Activated CD8-positive, alpha-beta memory T cell treated with anti-CD3 and anti-CD28 coated beads for 36 hours (primary cell): ENCODE data around the gene HEATR5B. TPM values are rescaled to one million over a fixed set of nuclear protein-coding genes. Genes with fewer than 3 reads are reported as not detected.

ENCODE experiments used
- CTCF ChIA-PET: fragments of 350-600 bp; sonication (Branson Sonifier 250); formaldehyde crosslinking; loops from one replicate; lab custom pipeline; 2021; ENCODE audit warnings: antibody characterized with exemption; lab: Charles Lee
- POLR2A ChIA-PET: fragments of 350-600 bp; sonication (Branson Sonifier 250); formaldehyde crosslinking; loops from one replicate; lab custom pipeline; 2021; ENCODE audit warnings: antibody characterized with exemption; lab: Charles Lee
- total RNA-seq, 2 experiments: library from RNA; stranded (reverse); gene quantifications; one replicate each; pipeline ENCODE4 v1.2.3, GENCODE V29; 2021

HEATR5B gene
- total RNA-seq, 2 experiments from 2014 or later = 17.5 to 18.2 TPM

DNA sequence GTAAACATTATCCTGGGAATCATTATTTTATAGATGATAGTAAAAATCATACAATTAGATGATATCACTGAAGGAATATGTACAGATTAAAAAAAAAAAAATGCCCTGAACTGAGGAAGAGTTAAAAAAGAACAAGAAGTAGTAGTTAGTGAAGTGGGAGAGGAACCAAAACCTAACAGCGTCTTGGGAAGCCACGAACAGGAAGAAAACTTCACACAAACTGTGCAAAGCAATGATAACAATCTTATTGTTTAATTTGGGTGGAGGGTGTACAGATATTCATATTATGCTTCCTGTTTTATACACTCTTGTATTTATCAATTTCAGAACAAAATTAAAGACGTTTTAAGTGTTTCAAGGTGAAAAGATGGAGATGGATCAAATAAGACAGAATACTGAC, 3.5 kb downstream of the HEATR5B start:
- POLR2A ChIA-PET = no interaction called here
- CTCF ChIA-PET = no interaction called here

DNA sequence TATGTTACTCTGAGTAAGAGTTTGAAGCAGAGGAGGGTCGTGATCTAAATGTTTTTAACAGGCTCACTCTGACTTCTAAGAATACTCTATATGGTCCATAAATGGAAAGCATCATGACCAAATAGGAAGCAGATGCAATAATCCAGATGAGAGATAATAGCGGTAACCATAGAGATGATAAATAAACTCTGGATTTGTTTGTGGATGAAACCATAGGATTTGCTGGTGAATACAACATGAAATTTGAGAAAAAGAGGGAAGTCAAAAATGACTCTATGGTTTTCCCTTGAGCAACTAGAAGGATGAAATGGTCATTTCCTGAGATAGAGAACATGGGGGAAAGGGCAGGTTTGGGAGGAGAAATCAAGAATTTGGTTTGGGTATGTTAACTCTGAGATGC, 3.9 kb downstream of the HEATR5B start:
- ChIA-PET CTCF (no interaction called here), POLR2A (no interaction called here)

DNA sequence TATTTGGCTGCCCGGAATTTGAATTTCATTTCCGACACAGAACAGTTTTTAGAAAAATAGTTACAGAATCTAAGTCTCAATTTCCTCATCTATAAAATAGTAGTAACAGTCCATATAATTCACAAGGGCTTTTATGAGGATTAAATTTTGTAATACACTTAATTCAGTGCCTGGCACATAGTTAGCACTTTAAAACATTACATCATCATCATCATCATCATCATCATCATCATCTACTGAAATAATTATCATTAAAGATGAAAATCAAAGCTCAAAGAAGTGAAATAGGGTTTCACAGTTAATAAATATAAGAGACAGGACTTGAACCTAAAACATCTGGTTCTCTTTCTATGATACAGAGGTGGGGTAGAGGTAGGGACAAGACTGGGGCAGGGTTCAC, 13.2 kb downstream of the HEATR5B start:
- POLR2A ChIA-PET = interaction anchor here (0.6 kb wide), 1 partner anchor 147 kb away, joined by 3 read pairs; no protein-coding TSS in a partner anchor
- CTCF ChIA-PET = no interaction called here

DNA sequence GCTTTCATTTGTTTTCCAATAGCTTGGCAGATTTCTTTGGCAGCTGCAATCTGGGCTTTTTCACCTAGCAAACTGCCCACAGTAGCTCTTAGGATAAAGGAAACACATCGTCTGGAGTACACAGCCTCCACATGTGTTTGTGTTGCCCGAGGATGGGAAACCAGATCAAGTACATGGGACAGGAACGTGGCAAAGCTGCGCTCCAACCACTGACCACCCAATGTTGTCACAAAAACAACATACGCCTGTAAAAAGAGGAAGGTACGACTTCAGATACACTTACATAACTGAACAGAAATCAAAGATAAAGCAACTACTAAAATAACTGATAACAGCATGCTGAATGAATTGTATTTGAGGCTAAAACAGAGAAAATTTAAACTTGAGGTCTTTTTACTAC, 15.5 kb downstream of the HEATR5B start:
- POLR2A ChIA-PET = no interaction called here
- CTCF ChIA-PET = interaction anchor here (1.0 kb wide), 1 partner anchor 10 kb away, joined by 3 read pairs; no protein-coding TSS in a partner anchor

DNA sequence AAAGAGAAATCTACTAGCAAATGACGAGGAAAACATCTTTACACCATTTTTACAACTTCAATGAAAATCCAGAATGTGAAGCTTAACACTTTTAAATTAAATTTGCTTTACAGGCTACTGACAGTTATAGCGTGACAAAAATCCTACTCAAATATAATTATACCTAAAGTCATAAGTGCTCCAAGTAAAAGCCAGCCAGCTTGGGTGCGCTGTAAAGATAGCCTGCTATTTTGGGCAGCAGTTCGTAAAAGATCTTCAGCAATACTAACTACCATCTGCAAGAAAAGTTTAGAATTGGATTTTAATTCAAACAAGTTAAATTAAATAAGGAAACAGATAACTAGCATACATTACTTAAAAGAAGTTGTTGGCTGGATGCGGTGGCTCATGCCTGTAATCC, 22.4 kb downstream of the HEATR5B start:
- ChIA-PET CTCF (no interaction called here), POLR2A (no interaction called here)

DNA sequence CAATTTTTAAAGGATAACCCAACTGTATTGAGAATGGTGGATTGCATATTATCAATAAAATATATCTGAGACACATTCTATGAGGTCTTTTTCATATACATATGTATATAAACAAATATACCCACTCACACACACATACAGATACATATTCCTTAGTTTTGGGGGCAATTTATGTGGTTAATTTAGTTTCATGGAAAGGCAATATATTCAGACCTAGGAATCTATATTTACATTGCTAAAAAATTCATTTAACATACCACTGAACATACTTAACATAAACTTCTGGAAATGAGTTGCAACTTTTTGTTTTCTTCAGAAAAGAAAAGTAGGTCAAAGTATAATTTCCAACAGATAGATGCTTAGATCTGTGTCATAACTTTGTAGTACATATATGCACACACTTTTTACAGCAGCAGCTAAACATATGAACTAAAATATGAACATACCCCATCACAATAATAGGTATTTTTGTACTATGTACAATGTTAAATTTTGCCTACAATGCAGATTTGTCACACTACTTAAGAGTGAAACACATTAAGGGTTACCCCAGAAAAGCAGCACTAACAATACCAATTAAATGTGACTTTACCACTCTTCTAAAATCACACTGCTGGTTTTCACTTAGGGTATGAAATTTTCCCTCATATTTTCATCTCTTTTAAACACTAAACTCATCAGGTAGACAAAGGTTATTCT, 23.0 kb downstream of the HEATR5B start:
- ChIA-PET CTCF (no interaction called here), POLR2A (no interaction called here)

DNA sequence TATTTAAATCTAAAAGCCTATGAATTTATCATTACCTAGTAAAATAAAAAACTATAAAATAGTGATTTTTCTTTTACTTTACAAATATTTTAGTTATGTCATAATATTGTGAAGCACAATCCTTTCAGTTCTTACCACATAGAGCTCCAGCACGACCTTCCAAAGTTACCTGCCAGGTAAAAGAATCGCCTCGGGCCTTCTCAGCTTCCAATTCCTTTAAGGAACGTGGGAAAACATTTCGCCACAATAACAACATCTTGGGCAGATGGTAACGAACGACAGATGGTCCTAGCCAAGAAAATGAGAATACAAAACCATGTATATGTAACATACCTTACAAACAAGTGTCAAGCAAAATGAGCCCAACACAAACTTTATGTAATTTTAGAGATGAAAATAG, 23.7 kb downstream of the HEATR5B start:
- POLR2A ChIA-PET = no interaction called here

DNA sequence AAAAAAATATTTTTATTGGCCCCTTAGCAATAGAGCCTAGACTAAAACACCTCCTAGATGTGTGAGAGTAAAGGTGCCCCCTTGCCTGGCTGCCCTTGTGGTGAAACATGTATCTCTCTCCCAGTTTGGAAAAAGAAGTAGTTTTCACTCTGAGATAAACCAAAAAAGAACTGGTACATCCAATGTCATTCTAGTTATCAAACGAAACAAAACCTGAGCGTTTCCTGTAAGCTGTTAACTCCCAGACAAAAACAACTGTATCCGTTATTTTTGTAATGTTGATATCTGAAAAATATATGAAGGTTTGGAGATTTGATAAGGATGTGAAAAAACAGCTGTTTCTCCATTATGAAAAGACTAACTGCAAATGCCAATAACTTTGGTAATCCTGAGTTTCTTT, 24.3 kb downstream of the HEATR5B start:
- POLR2A ChIA-PET = no interaction called here
- CTCF ChIA-PET = no interaction called here

More for the DNA sequence above, 23.7 kb downstream of the HEATR5B start:
- CTCF ChIA-PET = no interaction called here

DNA sequence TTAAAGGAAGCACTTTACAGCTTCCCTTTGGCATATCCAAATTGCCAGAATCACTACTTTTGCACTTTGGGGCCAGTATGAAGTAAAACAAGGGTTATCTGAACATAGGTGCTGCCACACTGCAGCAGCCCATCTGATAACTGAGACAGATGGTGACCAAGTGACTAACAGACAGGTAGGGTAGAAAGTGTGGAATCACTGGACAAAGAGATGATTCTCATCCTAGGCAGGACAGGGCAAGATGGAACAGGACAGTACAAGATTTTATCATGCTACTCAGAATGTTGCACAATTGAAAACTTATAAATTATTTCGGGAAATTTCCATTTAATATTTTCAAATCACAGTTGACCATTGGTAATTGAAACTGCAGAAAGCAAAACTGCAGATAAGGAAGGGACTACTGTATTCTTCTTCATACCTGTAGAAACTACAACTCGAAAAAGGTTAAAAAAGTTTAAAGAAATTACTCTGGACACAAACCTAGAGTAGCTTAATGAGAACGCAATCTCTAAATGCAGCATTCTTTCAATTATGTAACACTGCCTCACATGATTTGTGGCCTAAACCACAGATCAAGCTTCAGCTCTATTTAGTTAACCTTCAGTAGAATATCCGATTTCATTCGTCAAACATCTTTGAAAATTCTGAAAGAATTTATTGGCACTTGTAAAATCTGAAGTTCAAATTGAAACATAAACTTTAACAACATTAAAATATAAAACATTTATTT, 31.4 kb downstream of the HEATR5B start:
- CTCF ChIA-PET = no interaction called here
- POLR2A ChIA-PET = no interaction called here

DNA sequence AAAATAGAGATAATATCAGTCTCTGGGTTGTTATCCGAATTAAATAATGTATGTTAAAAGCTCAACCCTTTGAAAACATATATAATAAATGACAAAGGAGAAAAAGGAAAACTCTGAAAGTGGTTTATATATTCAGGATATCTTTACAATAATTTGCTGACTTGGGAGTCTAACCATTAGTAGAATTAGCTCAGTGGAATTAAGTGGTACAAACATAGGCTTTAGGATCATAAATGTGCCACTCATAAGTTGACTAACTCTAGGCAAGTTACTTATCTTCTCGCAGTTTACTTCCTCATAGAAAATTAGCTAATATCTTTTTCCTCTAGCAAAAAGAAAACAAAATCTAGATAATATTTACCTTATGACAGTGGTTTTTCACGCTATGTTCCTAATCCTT, 44.6 kb downstream of the HEATR5B start:
- POLR2A ChIA-PET = no interaction called here
- CTCF ChIA-PET = no interaction called here

DNA sequence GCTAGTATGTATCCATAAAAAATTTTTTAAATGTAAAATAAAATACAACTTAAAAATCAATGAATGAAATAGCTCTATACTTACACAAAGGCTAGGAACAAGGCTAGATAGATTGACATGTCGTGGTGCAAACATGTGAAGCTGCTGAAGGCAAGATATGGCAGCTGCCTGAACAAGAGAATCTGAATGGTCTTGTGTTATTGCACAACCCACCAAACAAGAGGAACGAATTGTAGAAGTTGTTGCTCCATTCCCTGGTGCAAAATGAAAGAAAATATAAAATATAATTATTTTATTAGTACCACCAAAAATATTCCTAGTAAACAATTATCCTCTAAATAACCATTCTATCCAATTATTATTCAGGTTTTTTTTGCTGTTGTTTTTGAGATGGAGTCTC, 46.4 kb downstream of the HEATR5B start:
- ChIA-PET CTCF (interaction anchor here (1.3 kb wide), 1 partner anchor 41 kb away, joined by 3 read pairs; no protein-coding TSS in a partner anchor), POLR2A (no interaction called here)

DNA sequence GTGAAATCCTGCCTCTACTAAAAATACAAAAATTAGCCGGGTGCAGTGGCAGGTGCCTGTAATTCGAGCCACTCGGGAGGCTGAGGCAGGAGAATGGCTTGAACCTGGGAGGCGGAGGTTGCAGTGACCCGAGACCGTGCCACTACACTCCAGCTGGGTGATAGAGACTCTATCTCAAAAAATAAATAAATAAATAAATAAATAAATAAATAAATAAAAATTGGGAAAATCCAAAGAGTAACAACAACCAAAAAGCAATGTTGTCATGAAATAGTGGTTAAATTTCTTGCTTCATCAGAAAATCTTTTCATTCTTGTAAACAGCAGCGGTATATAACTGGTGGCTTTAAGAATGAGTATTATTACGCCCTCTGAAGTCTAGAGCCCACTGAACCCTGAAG, 54.4 kb downstream of the HEATR5B start:
- CTCF ChIA-PET = no interaction called here
- POLR2A ChIA-PET = no interaction called here

DNA sequence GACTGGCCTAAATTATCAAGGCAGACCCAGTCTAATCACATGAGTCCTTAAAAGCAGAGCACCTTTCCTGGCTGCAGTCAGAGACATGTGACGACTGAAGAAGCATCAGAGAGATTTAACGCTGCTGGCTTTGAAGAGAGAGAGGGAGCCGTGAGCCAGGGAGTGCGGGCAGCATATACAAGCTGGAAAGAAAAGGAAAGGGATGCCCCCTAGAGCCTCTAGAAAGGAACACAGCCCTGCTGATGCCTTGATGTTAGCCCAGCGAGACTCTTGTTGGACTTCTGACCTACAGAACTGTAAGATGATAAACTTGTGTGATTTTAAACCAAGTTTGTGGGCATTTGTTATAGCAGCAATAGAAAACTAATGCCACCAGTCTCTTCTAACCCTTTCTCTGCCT, 58.1 kb downstream of the HEATR5B start:
- POLR2A ChIA-PET = no interaction called here
- CTCF ChIA-PET = no interaction called here

DNA sequence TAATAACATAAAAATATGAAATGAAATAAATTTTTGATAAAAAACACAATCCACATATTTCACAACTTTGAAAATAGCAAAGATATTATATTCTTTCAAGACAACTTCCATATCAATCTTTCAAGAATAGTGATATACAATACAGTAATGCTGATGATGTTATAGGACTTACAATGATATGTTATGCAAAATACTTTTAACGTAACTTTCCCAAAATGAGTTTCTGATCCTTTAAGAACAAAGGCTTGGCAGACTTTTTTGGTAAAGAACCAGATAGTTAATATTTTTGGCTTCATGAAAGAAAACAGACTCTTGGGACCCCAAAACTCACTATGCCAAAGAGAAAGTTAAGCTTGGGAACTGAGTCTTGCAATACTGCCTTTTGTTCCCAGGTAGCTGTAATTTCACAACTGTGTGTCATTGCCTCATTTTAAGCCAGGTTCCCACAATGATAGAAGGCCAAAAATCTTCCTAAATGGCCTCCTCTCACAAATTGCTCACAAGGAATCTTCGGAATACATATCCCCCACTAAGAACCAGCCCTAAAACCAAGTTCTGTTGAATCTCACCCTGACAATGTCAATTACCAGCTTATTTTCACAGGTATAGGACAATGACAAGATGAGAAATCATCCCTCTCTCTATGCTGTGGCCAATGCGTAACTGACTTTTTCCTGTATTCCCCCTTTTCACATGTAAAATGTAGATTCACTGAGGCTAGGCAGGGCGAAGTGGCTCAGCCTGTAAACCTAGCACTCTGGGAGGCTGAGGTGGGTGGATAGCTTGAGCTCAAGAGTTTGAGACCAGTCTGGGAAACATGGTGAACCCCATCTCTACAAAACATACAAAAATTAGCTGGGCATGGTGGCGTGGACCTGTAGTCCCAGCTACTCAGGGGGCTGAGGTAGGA, 63.0 kb downstream of the HEATR5B start:
- CTCF ChIA-PET = no interaction called here

DNA sequence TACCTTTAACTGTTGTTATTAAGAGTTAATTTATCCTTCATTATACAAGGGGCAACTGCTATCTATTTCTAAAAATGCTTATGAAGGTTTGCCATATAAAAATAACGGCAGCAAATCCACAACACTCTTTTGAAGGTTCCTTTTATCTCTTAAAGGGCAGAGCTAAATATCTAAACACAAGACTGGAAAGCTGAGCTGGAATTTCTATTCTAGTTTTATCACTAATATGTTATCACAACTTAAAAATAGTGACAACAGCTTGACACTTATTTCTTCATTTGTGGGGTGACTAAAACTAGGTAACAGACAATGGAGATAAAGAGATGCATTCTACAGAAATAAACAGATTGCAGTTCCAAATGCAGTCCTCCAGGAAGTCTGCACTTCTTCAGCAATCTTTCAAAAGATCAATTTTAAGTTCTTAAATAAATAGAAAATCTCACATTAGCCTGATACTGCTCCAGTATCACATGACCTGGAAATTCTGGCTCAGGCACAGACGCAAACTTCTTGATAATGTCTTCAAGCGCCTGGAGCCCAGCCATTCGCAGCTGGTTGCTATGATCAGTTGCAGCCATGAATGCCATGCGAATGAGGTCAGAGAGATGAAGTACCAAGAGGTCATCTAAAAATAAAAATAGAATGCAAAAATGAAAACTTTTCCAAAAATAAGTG, 63.8 kb downstream of the HEATR5B start:
- ChIA-PET POLR2A (no interaction called here), CTCF (no interaction called here)

More for the DNA sequence above, 63.0 kb downstream of the HEATR5B start:
- POLR2A ChIA-PET = no interaction called here

DNA sequence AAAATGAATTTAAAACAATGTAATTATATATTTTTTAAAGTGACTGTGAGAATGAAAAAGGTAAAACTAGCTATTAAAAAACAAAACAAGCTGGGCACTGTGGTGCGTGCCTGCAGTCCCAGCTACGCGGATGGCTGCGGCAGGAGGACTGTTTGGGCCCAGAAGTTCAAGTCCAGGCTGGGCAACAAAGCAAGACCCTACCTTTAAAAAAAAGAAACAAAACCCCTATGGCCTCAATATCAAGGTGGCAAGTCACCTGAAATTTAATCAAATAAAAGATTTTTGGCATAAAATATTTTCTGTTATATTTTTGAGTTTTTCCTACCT, 70.9 kb downstream of the HEATR5B start:
- ChIA-PET POLR2A (no interaction called here), CTCF (no interaction called here)

DNA sequence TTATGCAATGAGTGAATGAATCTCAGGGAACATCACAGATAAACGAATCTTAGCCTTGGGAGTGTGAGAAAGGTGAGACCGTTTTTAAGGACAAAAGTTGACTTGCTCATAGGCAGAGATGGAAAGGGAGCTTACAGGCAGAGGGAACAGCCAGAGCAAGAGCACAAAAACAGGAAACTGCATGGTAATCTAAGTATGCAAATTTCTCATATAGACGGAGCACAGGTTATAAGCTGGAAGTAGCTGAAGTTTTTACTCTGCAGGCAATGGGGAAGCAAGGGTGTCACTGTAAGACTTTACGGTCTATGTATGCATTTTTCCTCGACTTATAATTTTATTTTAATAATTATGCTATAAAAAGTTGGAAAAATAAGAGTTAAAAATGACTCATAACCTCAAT, 73.0 kb downstream of the HEATR5B start:
- POLR2A ChIA-PET = no interaction called here

DNA sequence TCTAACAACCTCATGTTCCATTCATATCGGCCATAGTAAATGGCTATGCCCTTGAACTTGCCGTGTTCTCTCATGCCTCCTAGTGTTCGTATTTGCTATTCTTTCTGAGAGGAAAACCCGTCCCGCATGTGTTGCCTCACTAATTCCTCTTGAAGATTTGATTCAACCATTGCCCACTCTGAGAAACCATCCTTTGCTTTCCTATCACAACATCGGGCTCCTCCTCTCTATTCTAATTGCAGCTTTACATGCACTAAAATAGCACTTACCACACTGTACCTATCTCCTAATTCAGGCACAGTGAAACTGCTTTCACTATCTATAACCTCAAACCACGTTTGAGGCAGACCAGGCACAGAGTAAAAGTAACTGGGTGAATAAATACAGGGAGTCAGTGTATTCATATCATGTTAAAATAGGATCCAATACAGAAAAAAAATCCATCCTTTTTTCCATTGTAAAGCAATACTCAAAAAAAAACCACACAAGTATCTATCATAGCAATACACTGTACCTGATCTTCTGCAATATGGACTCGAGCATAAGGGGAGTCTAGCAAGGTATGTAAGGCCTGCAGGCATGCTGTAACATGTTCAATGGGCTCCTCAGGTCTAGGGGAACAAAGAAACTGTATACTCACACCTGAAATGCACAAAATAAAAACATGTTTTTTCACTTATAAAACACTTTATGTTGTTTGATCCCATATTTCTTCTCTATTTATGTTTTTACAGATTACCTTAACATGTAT, 78.9 kb downstream of the HEATR5B start:
- POLR2A ChIA-PET = no interaction called here

More for the DNA sequence above, 73.0 kb downstream of the HEATR5B start:
- CTCF ChIA-PET = no interaction called here

More for the DNA sequence above, 78.9 kb downstream of the HEATR5B start:
- CTCF ChIA-PET = no interaction called here
